Hepatic stellate cell (primary cell): ENCODE measurements around the gene PEX6.
"Not testable (repeated sequence)": the region's sequence is repeated elsewhere in the genome, so short reads cannot be mapped to it uniquely, and the experiment has no call there.

ENCODE experiments used
- DNase-seq: peaks from one replicate; pipeline ENCODE4 v3.0.0; 2011; ENCODE audit warnings: low spot score

Gene PEX6

GRCh38 chr6:42966571-42966970 lies 12.4 kb downstream of the PEX6 start:
- no peak for DNase-seq

GRCh38 chr6:42963855-42964605 lies 15.0 kb downstream of the PEX6 start:
- DNase-seq, result peak; percentile 60

GRCh38 chr6:42963179-42963854 lies 15.7 kb downstream of the PEX6 start:
- DNase-seq, result no peak

GRCh38 chr6:42962502-42963178 lies 16.3 kb downstream of the PEX6 start:
- DNase-seq, result no peak

GRCh38 chr6:42962096-42962495 lies 16.9 kb downstream of the PEX6 start:
- no peak for DNase-seq

GRCh38 chr6:42961020-42961470 lies 17.9 kb downstream of the PEX6 start:
- DNase-seq, result no peak

GRCh38 chr6:42960243-42961019 lies 18.6 kb downstream of the PEX6 start, which contains the start of gene GNMT:
GNMT (plus strand) TSS chr6:42960754; CDS start chr6:42960768, 14 bp downstream.
- peak; percentile 58 for DNase-seq

- DNase-seq, result no peak
Measured at GRCh38 chr6:42959917-42960242, 19.1 kb downstream of the PEX6 start.

GRCh38 chr6:42958125-42958524 lies 20.9 kb downstream of the PEX6 start:
- DNase-seq, result no peak

- not testable (repeated sequence) for DNase-seq
Measured at GRCh38 chr6:42954405-42954804, 24.6 kb downstream of the PEX6 start.

GRCh38 chr6:42952389-42952788 lies 26.6 kb downstream of the PEX6 start:
- DNase-seq, result no peak

- DNase-seq, result no peak
Measured at GRCh38 chr6:42947950-42948349, 31.0 kb downstream of the PEX6 start.

GRCh38 chr6:42942444-42942843 lies 36.5 kb downstream of the PEX6 start:
- DNase-seq, result no peak

- DNase-seq, result not testable (repeated sequence)
Measured at GRCh38 chr6:42941356-42941755, 37.6 kb downstream of the PEX6 start.

GRCh38 chr6:42940493-42941045 lies 38.4 kb downstream of the PEX6 start:
- no peak for DNase-seq

- no peak for DNase-seq
Measured at GRCh38 chr6:42939810-42940167, 39.2 kb downstream of the PEX6 start.

GRCh38 chr6:42938987-42939809 lies 39.8 kb downstream of the PEX6 start:
- DNase-seq, result no peak

GRCh38 chr6:42938428-42938796 lies 40.6 kb downstream of the PEX6 start:
- no peak for DNase-seq

GRCh38 chr6:42937548-42938427 lies 41.2 kb downstream of the PEX6 start:
- DNase-seq, result no peak

- no peak for DNase-seq
Measured at GRCh38 chr6:42936398-42936797, 42.6 kb downstream of the PEX6 start.
